H1 (cell line): ENCODE measurements around the gene CCDC197. TPM values are rescaled to one million over a fixed set of nuclear protein-coding genes. Genes with fewer than 3 reads are reported as not detected.

Source experiments
- CTCF ChIA-PET: fragments of 300-600 bp; sonication (Branson Sonifier 250); formaldehyde crosslinking; loops from one replicate; lab custom pipeline; 2021; ENCODE audit not compliant: partially characterized antibody; lab: Charles Lee
- POLR2A ChIA-PET: fragments of 300-600 bp; sonication (Branson Sonifier 250); formaldehyde crosslinking; loops from one replicate; lab custom pipeline; 2021; ENCODE audit warnings: inconsistent platforms; ENCODE audit not compliant: partially characterized antibody; lab: Charles Lee
- DNase-seq, 2 experiments: peaks; one replicate each; pipeline versions ENCODE4 v3.0.0 to v3.0.0-alpha.2; 2010 to 2022; ENCODE audit warnings: low spot score in 2 of 2, low read depth in 1 of 2, mixed read lengths in 1 of 2
- FAIRE-seq: peaks from 2 replicates; lab custom pipeline; 2011; peaks lifted over from hg19 to GRCh38; lab: Jason Lieb, UNC
- H2AFZ ChIP-seq: 2 replicates; pipeline ENCODE4 v1.8.1; 2012; ENCODE audit warnings: low read length, inconsistent platforms
- H2AK5ac ChIP-seq: 2 replicates; pipeline ENCODE4 v1.6.1; 2013; ENCODE audit warnings: low read depth, low read length
- H2BK120ac ChIP-seq: replicated peaks from 2 replicates; pipeline ENCODE3; 2013; ENCODE audit warnings: low read depth, low read length, inconsistent platforms
- H2BK12ac ChIP-seq: 2 replicates; pipeline ENCODE4 v1.6.1; 2013; ENCODE audit warnings: low read depth, low read length
- H2BK15ac ChIP-seq: 2 replicates; pipeline ENCODE4 v1.6.1; 2013; ENCODE audit warnings: low read length
- H2BK20ac ChIP-seq: 2 replicates; pipeline ENCODE4 v1.6.1; 2013; ENCODE audit warnings: low read length
- H2BK5ac ChIP-seq: 2 replicates; pipeline ENCODE4 v1.6.1; 2013; ENCODE audit warnings: low read depth, low read length
- H3K14ac ChIP-seq: 2 replicates; pipeline ENCODE4 v1.6.1; 2013; ENCODE audit warnings: inconsistent platforms; ENCODE audit not compliant: insufficient read length
- H3K18ac ChIP-seq: 2 replicates; pipeline ENCODE4 v1.6.1; 2013; ENCODE audit warnings: low read length; ENCODE audit errors: extremely low read depth
- H3K23ac ChIP-seq: 2 replicates; pipeline ENCODE4 v1.6.1; 2013; ENCODE audit warnings: inconsistent platforms; ENCODE audit not compliant: insufficient read length
- H3K23me2 ChIP-seq: 2 replicates; pipeline ENCODE4 v1.6.1; 2013; ENCODE audit warnings: low read depth, low read length
- H3K27ac ChIP-seq: 2 replicates; pipeline ENCODE4 v1.6.1; 2011; ENCODE audit warnings: low read depth, low read length, inconsistent platforms
- H3K27me3 ChIP-seq, 4 experiments: replicated peaks in 1 of 4; 1 replicate in 1 of 4; 2 replicates in 3 of 4; pipeline versions ENCODE4 v1.6.1 to v1.8.1; 2011 to 2013; ENCODE audit warnings: low read length in 3 of 4, mild to moderate bottlenecking in 3 of 4, inconsistent platforms in 2 of 4, mixed read lengths in 2 of 4, moderate library complexity in 1 of 4; ENCODE audit not compliant: control insufficient read depth in 3 of 4, insufficient read depth in 3 of 4; ENCODE audit errors: extremely low read depth in 1 of 4
- H3K36me3 ChIP-seq, 4 experiments: 2 replicates each; pipeline versions ENCODE4 v1.6.1 to v1.8.1; 2011 to 2013; ENCODE audit warnings: mild to moderate bottlenecking in 4 of 4, low read length in 3 of 4, moderate library complexity in 2 of 4, control low read depth in 1 of 4, inconsistent platforms in 1 of 4; ENCODE audit not compliant: insufficient read depth in 4 of 4, control insufficient read depth in 2 of 4
- H3K4ac ChIP-seq: replicated peaks from 2 replicates; pipeline ENCODE3; 2013; ENCODE audit warnings: low read length, low read depth, mixed read lengths, inconsistent platforms; ENCODE audit not compliant: insufficient read length
- H3K4me1 ChIP-seq, 4 experiments: replicated peaks in 1 of 4; 1 replicate in 1 of 4; 2 replicates in 3 of 4; pipeline versions ENCODE4 v1.6.1 to v1.8.1; 2011 to 2013; ENCODE audit warnings: low read length in 3 of 4, inconsistent platforms in 2 of 4, mixed read lengths in 1 of 4; ENCODE audit not compliant: insufficient read depth in 4 of 4, control insufficient read depth in 3 of 4
- H3K4me2 ChIP-seq, 2 experiments: 2 replicates each; pipeline versions ENCODE4 v1.6.1 to v1.8.1; 2011 to 2013; ENCODE audit warnings: low read depth in 2 of 2, low read length in 2 of 2, control low read depth in 1 of 2, inconsistent platforms in 1 of 2, mild to moderate bottlenecking in 1 of 2; ENCODE audit not compliant: insufficient read depth in 1 of 2
- H3K4me3 ChIP-seq, 4 experiments: fragments of 200-600, 300-600 bp in 1 of 4; sonication (generic), shearing (Covaris generic), sonication (Bioruptor Twin) in 1 of 4; 2 replicates each; pipeline versions ENCODE4 v1.5.1 to v1.8.1; 2011 to 2016; ENCODE audit warnings: low read length in 4 of 4, low read depth in 3 of 4, control low read depth in 2 of 4, inconsistent platforms in 2 of 4, mild to moderate bottlenecking in 2 of 4, mixed read lengths in 1 of 4, moderate library complexity in 1 of 4; ENCODE audit not compliant: insufficient read depth in 2 of 4; ENCODE audit errors: extremely low read depth in 1 of 4
- H3K56ac ChIP-seq: replicated peaks from 2 replicates; pipeline ENCODE3; 2013; ENCODE audit warnings: low read depth, mild to moderate bottlenecking, mixed read lengths, low read length, inconsistent platforms; ENCODE audit not compliant: insufficient read length
- H3K79me1 ChIP-seq: 2 replicates; pipeline ENCODE4 v1.6.1; 2013; ENCODE audit warnings: low read depth, low read length, control low read depth
- H3K79me2 ChIP-seq, 2 experiments: 2 replicates each; pipeline versions ENCODE4 v1.6.1 to v1.8.1; 2012 to 2013; ENCODE audit warnings: low read length in 2 of 2, mild to moderate bottlenecking in 2 of 2, inconsistent platforms in 1 of 2; ENCODE audit not compliant: insufficient read depth in 2 of 2, control insufficient read depth in 1 of 2
- H3K9ac ChIP-seq, 4 experiments: replicated peaks in 1 of 4; 1 replicate in 1 of 4; 2 replicates in 3 of 4; pipeline versions ENCODE4 v1.6.1 to v1.8.1; 2011 to 2013; ENCODE audit warnings: low read depth in 3 of 4, low read length in 3 of 4, control low read depth in 2 of 4, mild to moderate bottlenecking in 2 of 4, moderate library complexity in 2 of 4, inconsistent platforms in 1 of 4; ENCODE audit errors: extremely low read depth in 1 of 4
- H3K9me3 ChIP-seq, 2 experiments: 2 replicates each; pipeline versions ENCODE4 v1.6.1 to v1.8.1; 2012 to 2013; ENCODE audit warnings: mild to moderate bottlenecking in 2 of 2, moderate library complexity in 2 of 2, control low read depth in 1 of 2, inconsistent platforms in 1 of 2, low read depth in 1 of 2, low read length in 1 of 2, mixed read lengths in 1 of 2; ENCODE audit not compliant: insufficient read depth in 2 of 2
- H4K20me1 ChIP-seq, 2 experiments: replicated peaks in 1 of 2; 2 replicates each; pipeline versions ENCODE3 to v1.8.1; 2011 to 2013; ENCODE audit warnings: inconsistent platforms in 2 of 2, low read length in 2 of 2, mild to moderate bottlenecking in 1 of 2; ENCODE audit not compliant: insufficient read depth in 2 of 2, control insufficient read depth in 1 of 2
- H4K5ac ChIP-seq: 2 replicates; pipeline ENCODE4 v1.6.1; 2013; ENCODE audit warnings: low read length, low read depth, mixed read lengths, inconsistent platforms; ENCODE audit not compliant: insufficient read length
- H4K8ac ChIP-seq: 2 replicates; pipeline ENCODE4 v1.8.0; 2013; ENCODE audit warnings: mild to moderate bottlenecking, moderate library complexity, low read length, inconsistent platforms; ENCODE audit not compliant: insufficient read depth; ENCODE audit errors: extremely low read depth
- H4K91ac ChIP-seq: replicated peaks from 2 replicates; pipeline ENCODE3; 2013; ENCODE audit warnings: low read length, mixed read lengths, inconsistent platforms; ENCODE audit not compliant: insufficient read length
- CHD2 ChIP-seq: IDR thresholded peaks from 2 replicates; pipeline ENCODE4 v1.6.1; 2012; ENCODE audit warnings: low read length, improper control_type of control experiment
- EGR1 ChIP-seq: IDR thresholded peaks from 2 replicates; pipeline ENCODE4 v1.6.1; 2011; ENCODE audit warnings: low read depth, low read length, borderline replicate concordance
- GTF2F1 ChIP-seq: IDR thresholded peaks from 2 replicates; pipeline ENCODE4 v1.6.1; 2012; ENCODE audit warnings: low read depth, low read length, improper control_type of control experiment, borderline replicate concordance
- JUN ChIP-seq: IDR thresholded peaks from 2 replicates; pipeline ENCODE4 v1.6.1; 2011; ENCODE audit warnings: low read depth, mild to moderate bottlenecking, improper control_type of control experiment, low read length
- NRF1 ChIP-seq: IDR thresholded peaks from 2 replicates; pipeline ENCODE4 v1.6.1; 2011; ENCODE audit warnings: mild to moderate bottlenecking, low read depth, low read length, improper control_type of control experiment
- SUZ12 ChIP-seq: fragments of 200-600 bp; sonication (generic); IDR thresholded peaks from 2 replicates; pipeline ENCODE4 v1.6.1; 2012; ENCODE audit warnings: mild to moderate bottlenecking, inconsistent platforms, low read length, moderate library complexity, mixed read lengths
- TEAD4 ChIP-seq: IDR thresholded peaks from 2 replicates; pipeline ENCODE4 v1.6.1; 2012; ENCODE audit warnings: low read depth, low read length, inconsistent platforms, mixed read lengths
- WGBS, 2 experiments: shearing (Covaris generic) in 1 of 2; methylation state at CpG; one replicate each; pipeline versions ENCODE4 v1.1.6 to v1.1.7; 2013 to 2015; ENCODE audit warnings: low lambda C conversion rate in 2 of 2, mixed read lengths in 2 of 2, inconsistent platforms in 1 of 2, low coverage in 1 of 2, missing lambda C conversion rate in 1 of 2; ENCODE audit not compliant: insufficient replicate concordance in 2 of 2, insufficient coverage in 1 of 2, insufficient read length in 1 of 2; ENCODE audit errors: extremely low coverage in 1 of 2, missing lambda C conversion rate in 1 of 2; 5-methylcytosine and 5-hydroxymethylcytosine counted together
- polyA plus RNA-seq, 7 experiments: library from polyadenylated mRNA; depleted of rRNA in 3 of 7; stranded (reverse) in 5 of 7; unstranded in 2 of 7; fragments of >200 nt in 5 of 7; fragments of 200-250 nt in 2 of 7; gene quantifications; 1 replicate in 5 of 7; 2 replicates in 1 of 7; 4 replicates in 1 of 7; pipeline versions ENCODE4 v1.2.1 to v1.2.3, GENCODE V29; 2011 to 2013; ENCODE audit warnings: missing spikeins in 2 of 7, mixed read lengths in 2 of 7
- total RNA-seq: library from RNA; stranded (reverse); fragmentation: NEBNext Ultra II Directional; extraction: Animal tissue kit (Norgen Biotek cat#: 25700); gene quantifications from 2 replicates; pipeline ENCODE4 v1.2.1, GENCODE V29; 2021
- TF ChIP-seq, protein P1 (sequence below): IDR thresholded peaks from 2 replicates; pipeline ENCODE4 v1.6.1; 2012; ENCODE audit warnings: inconsistent platforms

CCDC197 gene
- total and polyA plus RNA-seq, 2 of the 8 experiments (the other 6 are each of a cell fraction or from before 2014, with no cell fraction given), result not detected

DNA sequence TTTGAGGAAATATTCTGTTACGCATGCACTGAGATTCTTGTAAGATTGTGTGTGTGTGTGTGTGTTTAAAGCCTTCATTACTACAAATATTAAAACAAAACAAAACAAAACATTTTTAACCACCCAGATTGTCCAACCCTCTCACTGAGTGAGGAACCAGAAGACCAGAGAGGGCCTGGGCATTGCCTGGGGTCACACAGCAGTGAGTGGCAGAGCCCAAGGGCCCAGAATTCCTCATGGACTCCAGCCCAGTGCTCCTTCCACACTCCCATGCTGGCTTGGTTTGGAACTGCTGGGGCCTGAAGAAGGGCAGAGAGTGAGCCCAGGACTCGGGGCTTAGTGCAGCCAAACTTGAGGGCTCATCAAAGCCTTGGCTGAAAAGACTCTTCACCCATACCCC lies 27.4 kb downstream of the CCDC197 start:
- Histone ChIP-seq H3K23me2 (peaks cover 5% of the 10 kb centered on the region; the same call in 1 of the 2 replicates), H2AK5ac (no peak overlapping the region)
- CTCF ChIA-PET, result interaction anchor here (1.0 to 3.9 kb wide), 6 partner anchors 11 to 112 kb away, joined by 3 to 15 read pairs (median 6); no protein-coding TSS in a partner anchor

More for the DNA sequence above, 27.4 kb downstream of the CCDC197 start:
- Histone ChIP-seq H3K27ac (no peak overlapping the region), H2BK20ac (no peak overlapping the region), H3K79me1 (peaks cover 3% of the 10 kb centered on the region; the same call in 1 of the 2 replicates), H2BK15ac (no peak overlapping the region), H2BK12ac (no peak overlapping the region; the same call in 1 of the 2 replicates), H4K8ac (no peak overlapping the region), H2BK120ac (no peak overlapping the region), H3K27me3 (peaks cover 0 to 3% (median 3%) of the 10 kb centered on the region in 4 experiments; a peak in 2 of 7 replicates), H3K4me2 (no peak overlapping the region), H3K18ac (no peak overlapping the region), H2BK5ac (no peak overlapping the region), H3K14ac (no peak overlapping the region), H4K20me1 (no peaks in the 10 kb centered on the region), H3K4me1 (peaks cover 0 to 24% (median 13%) of the 10 kb centered on the region in 4 experiments; a peak in 4 of 7 replicates), H3K56ac (no peak overlapping the region), H3K79me2 (no peaks in the 10 kb centered on the region), H3K23ac (no peak overlapping the region)
- no peak for FAIRE-seq
- 88% methylated on average over 2 of the region's 2 CpGs; no CpG with 5 or more reads in 1 of the 2 experiments for WGBS, 2 experiments
- POLR2A ChIA-PET, result interaction anchor here (1.5 kb wide), 1 partner anchor 24 kb away, joined by 3 read pairs; no protein-coding TSS in a partner anchor
- TF ChIP-seq TEAD4, result no peak
- TF ChIP-seq, protein P1, sequence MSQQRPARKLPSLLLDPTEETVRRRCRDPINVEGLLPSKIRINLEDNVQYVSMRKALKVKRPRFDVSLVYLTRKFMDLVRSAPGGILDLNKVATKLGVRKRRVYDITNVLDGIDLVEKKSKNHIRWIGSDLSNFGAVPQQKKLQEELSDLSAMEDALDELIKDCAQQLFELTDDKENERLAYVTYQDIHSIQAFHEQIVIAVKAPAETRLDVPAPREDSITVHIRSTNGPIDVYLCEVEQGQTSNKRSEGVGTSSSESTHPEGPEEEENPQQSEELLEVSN, result no peak
- no peak for TF ChIP-seq GTF2F1
- no peak for TF ChIP-seq SUZ12
- TF ChIP-seq EGR1, result no peak
- TF ChIP-seq CHD2, result no peak
- no peak for TF ChIP-seq JUN
- no peak for TF ChIP-seq NRF1
- TF ChIP-seq, all 59 proteins: peak for 0
- H3K9me3 ChIP-seq, result no peaks in the 10 kb centered on the region
- H3K4me3 ChIP-seq, result no peak overlapping the region
- no peak overlapping the region for H3K9ac ChIP-seq
- no peaks in the 10 kb centered on the region; a peak in 1 of 8 replicates for H3K36me3 ChIP-seq
- no peak overlapping the region for H2AFZ ChIP-seq
- no peak for DNase-seq
- no peak overlapping the region for H4K91ac ChIP-seq
- no peak overlapping the region for H4K5ac ChIP-seq
- H3K4ac ChIP-seq, result no peak overlapping the region
